ENCODE results near the gene SELP. TPM values are rescaled to one million over a fixed set of nuclear protein-coding genes. Genes with fewer than 3 reads are reported as not detected.
A peak's percentile ranks its signal among the peaks of the same experiment; 100 is the strongest.

The SELP gene
- total RNA-seq (2014; rRNA removed; shearing (Covaris generic)) (not detected in 2 replicates), total RNA-seq (2022) (not detected in 2 replicates), Bru-seq, nascent RNA (not detected), BruChase-seq, experiment 1, labeled RNA remaining after a 6-hour chase (not detected), BruChase-seq, experiment 2, labeled RNA remaining after a 2-hour chase (not detected)
- long read RNA-seq: 0 reads

- CTCF ChIA-PET (ENCODE audit: unreplicated experiment): no interaction called here
- no peak for TF ChIP-seq CTCF (conservative IDR thresholded peaks at IDR 0.05; ENCODE audit: low read length)
- TF ChIP-seq EZH2phosphoT487 (IDR thresholded peaks at IDR 0.05; ENCODE audit: borderline replicate concordance, low read depth, low read length): no peak
- intact Hi-C loops (cut with micrococcal nuclease; ENCODE audit: unreplicated experiment): no loop called here
Observed at GRCh38 chr1:169630006-169630405, at the start of gene SELP. TSS of gene SELP (minus strand) at chr1:169630124. CDS start at chr1:169630074, 50 bp downstream.

GRCh38 chr1:169679692-169680091 lies 49.8 kb upstream of the SELP start:
- no peaks in the 10 kb centered on the region for H3K79me2 ChIP-seq (ENCODE audit: insufficient read depth, low read depth, low read length)
- peak overlapping the region; percentile 75 for H3K27ac ChIP-seq (ENCODE audit: low read depth, low read length, poor library complexity, severe bottlenecking)
- ChIA-PET CTCF (ENCODE audit: unreplicated experiment) (interaction anchor here (0.6 kb wide), 1 partner anchor 1634 kb away, joined by 3 read pairs; the partner anchor contains the start of gene FMO4), POLR2A (interaction anchor here (0.7 to 1.3 kb wide), 3 partner anchors 9 to 112 kb away, joined by 3 read pairs; no protein-coding TSS in a partner anchor)
- H3K4me2 ChIP-seq (ENCODE audit: low read length): peak overlapping the region; percentile 71
- DNase-seq (ENCODE audit: low spot score): no peak
- no peak for TF ChIP-seq EZH2phosphoT487 (IDR thresholded peaks at IDR 0.05; ENCODE audit: borderline replicate concordance, low read depth, low read length)
- TF ChIP-seq CTCF (conservative IDR thresholded peaks at IDR 0.05; ENCODE audit: low read length): no peak
- H2AFZ ChIP-seq (ENCODE audit: low read length): peak overlapping the region; percentile 90
- no peaks in the 10 kb centered on the region for H4K20me1 ChIP-seq (ENCODE audit: insufficient read depth, low read length)
- no peaks in the 10 kb centered on the region for H3K9me2 ChIP-seq (ENCODE audit: insufficient read depth, low read length)
- peaks cover 68% of the 10 kb centered on the region for H3K4me1 ChIP-seq (ENCODE audit: insufficient read depth, low read length, poor library complexity, severe bottlenecking)
- no peak overlapping the region for H3K4me3 ChIP-seq (ENCODE audit: low read depth, low read length, poor library complexity, severe bottlenecking)
- no peaks in the 10 kb centered on the region for H3K9me3 ChIP-seq (ENCODE audit: low read length)
- H3K36me3 ChIP-seq (ENCODE audit: insufficient read depth, low read length): no peaks in the 10 kb centered on the region; the same call in 1 of the 2 replicates
- no TSS peak for BruUV-seq (replicated peaks)
- intact Hi-C loops (cut with micrococcal nuclease; ENCODE audit: unreplicated experiment): loop anchor here (5.0 kb wide), 1 partner anchor 118 kb away; a partner anchor contains a TSS

More at GRCh38 chr1:169630006-169630405, at the start of gene SELP:
- POLR2A ChIA-PET: interaction anchor here (0.6 kb wide), 1 partner anchor 249 kb away, joined by 3 read pairs; no protein-coding TSS in a partner anchor
- Histone ChIP-seq H3K4me1 (ENCODE audit: insufficient read depth, low read length, poor library complexity, severe bottlenecking) (no peaks in the 10 kb centered on the region), H3K79me2 (ENCODE audit: insufficient read depth, low read depth, low read length) (no peaks in the 10 kb centered on the region), H2AFZ (ENCODE audit: low read length) (no peak within 1 kb of the TSS), H3K27ac (ENCODE audit: low read depth, low read length, poor library complexity, severe bottlenecking) (no peak within 1 kb of the TSS), H3K4me2 (ENCODE audit: low read length) (no peak within 1 kb of the TSS), H3K4me3 (ENCODE audit: low read depth, low read length, poor library complexity, severe bottlenecking) (no peak within 1 kb of the TSS), H3K9me2 (ENCODE audit: insufficient read depth, low read length) (no peaks in the 10 kb centered on the region), H4K20me1 (ENCODE audit: insufficient read depth, low read length) (no peaks in the 10 kb centered on the region), H3K9me3 (ENCODE audit: low read length) (peaks cover 4% of the 10 kb centered on the region; the same call in 1 of the 2 replicates), H3K36me3 (ENCODE audit: insufficient read depth, low read length) (no peaks in the 10 kb centered on the region)
- BruUV-seq (replicated peaks): no TSS peak
- DNase-seq (ENCODE audit: low spot score): no peak

GRCh38 chr1:169676001-169676400 lies 46.1 kb upstream of the SELP start:
- DNase-seq (ENCODE audit: low spot score): no peak
- ChIA-PET CTCF (ENCODE audit: unreplicated experiment) (no interaction called here), POLR2A (interaction anchor here (1.0 to 1.4 kb wide), 2 partner anchors 13 to 120 kb away, joined by 4 read pairs; a partner anchor contains a TSS)
- H3K4me2 ChIP-seq (ENCODE audit: low read length): peak overlapping the region; percentile 28; the same call in 1 of the 2 replicates
- H4K20me1 ChIP-seq (ENCODE audit: insufficient read depth, low read length): no peaks in the 10 kb centered on the region
- peaks cover 44% of the 10 kb centered on the region for H3K4me1 ChIP-seq (ENCODE audit: insufficient read depth, low read length, poor library complexity, severe bottlenecking)
- TF ChIP-seq CTCF (conservative IDR thresholded peaks at IDR 0.05; ENCODE audit: low read length) (no peak), EZH2phosphoT487 (IDR thresholded peaks at IDR 0.05; ENCODE audit: borderline replicate concordance, low read depth, low read length) (no peak)
- H3K4me3 ChIP-seq (ENCODE audit: low read depth, low read length, poor library complexity, severe bottlenecking): no peak overlapping the region
- intact Hi-C loops (cut with micrococcal nuclease; ENCODE audit: unreplicated experiment): no loop called here
- no peaks in the 10 kb centered on the region for H3K36me3 ChIP-seq (ENCODE audit: insufficient read depth, low read length)
- no peaks in the 10 kb centered on the region for H3K9me3 ChIP-seq (ENCODE audit: low read length)
- H3K79me2 ChIP-seq (ENCODE audit: insufficient read depth, low read depth, low read length): no peaks in the 10 kb centered on the region
- no peaks in the 10 kb centered on the region for H3K9me2 ChIP-seq (ENCODE audit: insufficient read depth, low read length)
- no peak overlapping the region for H3K27ac ChIP-seq (ENCODE audit: low read depth, low read length, poor library complexity, severe bottlenecking)
- no TSS peak for BruUV-seq (replicated peaks)
- H2AFZ ChIP-seq (ENCODE audit: low read length): peak overlapping the region; percentile 87

Data from OCI-LY7 (cell line).